ENCODE data around the gene ISYNA1. TPM values are rescaled to one million over a fixed set of nuclear protein-coding genes. Genes with fewer than 3 reads are reported as not detected.

ISYNA1 gene
- polyA plus RNA-seq, 4 donors: 99.2 to 156 (median 106) TPM

DNA sequence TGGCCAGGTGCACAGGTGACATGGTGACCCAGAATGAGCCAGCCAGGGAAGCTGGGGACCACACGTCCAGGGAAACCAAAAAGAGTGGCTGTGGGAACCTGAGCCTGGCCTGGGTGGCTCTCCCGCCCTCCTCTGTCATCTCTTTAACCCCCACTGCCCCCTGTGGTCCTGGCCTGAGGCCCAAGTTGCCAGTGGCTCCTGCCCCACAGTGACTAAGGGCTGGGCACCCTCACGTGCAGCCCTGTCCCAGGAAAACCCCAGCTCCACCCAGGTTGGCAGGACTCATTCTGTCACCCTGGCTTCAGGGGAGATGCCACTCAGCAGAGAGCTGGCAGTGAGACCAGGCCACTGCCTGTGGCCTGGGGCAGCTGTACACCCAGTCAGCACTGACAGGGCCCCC, 30.6 kb upstream of the ISYNA1 start:
- DNase-seq (ENCODE audit: low read depth in 4 of 4, low spot score in 3 of 4): no peak

DNA sequence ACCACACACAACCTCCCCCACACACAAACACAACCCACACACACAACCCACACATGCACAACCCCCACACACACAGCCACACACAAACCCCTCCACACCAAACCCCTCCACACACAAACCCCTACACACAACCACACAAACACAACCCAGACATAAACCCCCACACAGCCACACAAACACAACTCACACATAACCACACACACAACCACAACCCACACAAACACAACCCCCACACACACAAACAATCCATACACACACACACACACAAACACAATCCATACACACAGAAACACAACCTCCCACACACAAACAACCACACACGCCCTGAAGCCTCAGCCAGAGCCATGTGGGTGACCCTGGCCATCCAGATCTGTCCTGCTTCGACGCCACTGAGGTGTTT, 30.0 kb upstream of the ISYNA1 start:
- no peak for DNase-seq (ENCODE audit: low read depth in 4 of 4, low spot score in 3 of 4)

DNA sequence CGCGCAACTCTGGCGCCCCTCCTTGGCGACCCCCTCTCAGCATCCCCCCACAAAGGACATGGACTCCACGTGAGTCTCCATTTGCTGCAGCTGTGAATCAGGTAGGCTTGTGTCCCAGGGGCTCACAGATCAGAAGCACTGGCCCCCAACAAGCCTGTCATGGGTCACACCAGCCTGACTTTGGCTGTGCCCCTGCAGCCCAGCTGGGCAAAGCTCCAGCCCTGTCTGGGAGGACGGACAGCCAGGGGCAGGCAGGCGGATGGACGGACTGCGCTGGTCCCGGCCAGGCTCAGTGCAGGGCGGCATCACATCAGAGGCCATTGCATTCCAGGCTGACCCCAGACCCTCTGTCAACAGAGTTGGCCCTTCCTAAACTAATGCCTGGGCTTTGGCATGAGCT, 28.4 kb upstream of the ISYNA1 start:
- DNase-seq (ENCODE audit: low read depth in 4 of 4, low spot score in 3 of 4): no peak

DNA sequence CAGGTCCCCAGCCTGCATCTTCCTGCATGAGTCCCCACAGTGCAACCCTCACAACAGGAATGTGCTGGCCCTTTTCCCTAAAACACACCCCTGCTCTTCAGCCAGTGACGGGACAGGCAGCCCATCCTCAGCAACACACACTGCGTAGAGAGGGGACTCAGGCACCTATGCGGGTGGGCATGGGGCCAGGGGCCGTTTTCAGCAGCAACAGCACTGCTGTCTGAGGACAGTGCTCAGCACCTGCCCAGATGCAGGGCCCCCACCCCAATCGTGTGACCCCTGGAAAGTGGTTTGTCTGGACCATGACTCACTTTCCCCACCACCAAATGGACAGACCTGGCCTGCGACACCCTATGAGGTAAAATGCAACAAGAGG, 28.0 kb upstream of the ISYNA1 start:
- no peak for DNase-seq (ENCODE audit: low read depth in 4 of 4, low spot score in 3 of 4)

DNA sequence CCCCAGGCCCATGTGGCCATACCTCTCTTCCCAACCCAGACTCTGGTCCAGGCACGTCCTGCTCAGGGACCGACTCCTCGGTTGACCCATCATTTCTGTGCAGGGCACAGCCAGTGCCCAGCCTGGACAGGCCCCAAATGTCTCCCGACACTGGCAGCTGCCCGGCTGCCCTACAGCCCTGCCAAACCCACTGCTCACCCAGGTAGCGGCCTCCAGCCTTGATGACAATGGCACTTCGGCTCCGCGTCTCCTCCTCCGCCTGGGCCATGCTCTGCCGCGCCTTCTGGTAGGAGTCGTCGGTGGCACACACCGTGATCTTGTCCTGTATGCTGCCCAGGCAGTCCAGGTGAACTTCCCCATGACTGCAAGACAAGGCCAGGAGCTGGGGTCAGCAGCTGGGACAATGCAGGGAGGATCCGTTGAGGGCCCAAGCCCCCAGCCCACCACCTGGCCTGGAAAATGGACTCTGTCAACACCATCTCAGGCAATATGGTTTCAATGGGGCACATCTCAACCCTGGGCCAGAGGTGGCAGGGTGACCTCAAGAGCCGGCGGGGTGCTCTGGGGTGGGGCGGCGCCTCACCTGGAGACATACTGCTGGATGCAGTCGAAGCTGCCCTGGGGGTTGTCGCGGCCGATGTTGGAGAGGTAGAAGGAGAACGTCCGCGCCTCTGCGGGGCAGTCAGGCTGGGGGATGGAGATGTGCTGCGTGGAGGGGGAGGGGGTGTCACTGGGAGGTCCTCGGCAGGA, 27.5 kb upstream of the ISYNA1 start:
- DNase-seq (ENCODE audit: low read depth in 4 of 4, low spot score in 3 of 4): no peak

DNA sequence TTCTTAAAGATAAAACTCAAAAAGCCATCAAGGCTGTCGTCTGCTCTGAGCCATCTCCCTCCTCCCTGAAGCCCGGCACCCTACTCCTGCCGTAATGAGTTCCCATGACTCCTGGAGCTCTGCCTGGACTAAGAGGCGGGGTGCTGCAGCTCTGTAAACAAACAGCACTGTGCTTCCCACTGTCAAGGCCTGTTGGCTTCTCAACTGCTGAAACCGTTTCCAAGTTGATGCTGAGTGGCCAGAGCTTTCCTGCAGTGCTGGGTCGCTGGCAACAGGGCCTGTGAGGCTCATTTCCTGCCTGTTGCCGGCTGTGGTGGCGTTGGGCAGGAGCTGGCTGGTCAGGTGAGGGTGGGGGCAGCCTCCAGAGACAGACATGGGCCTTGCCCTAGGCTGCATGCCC, 26.7 kb upstream of the ISYNA1 start:
- no peak for DNase-seq (ENCODE audit: low read depth in 4 of 4, low spot score in 3 of 4)

DNA sequence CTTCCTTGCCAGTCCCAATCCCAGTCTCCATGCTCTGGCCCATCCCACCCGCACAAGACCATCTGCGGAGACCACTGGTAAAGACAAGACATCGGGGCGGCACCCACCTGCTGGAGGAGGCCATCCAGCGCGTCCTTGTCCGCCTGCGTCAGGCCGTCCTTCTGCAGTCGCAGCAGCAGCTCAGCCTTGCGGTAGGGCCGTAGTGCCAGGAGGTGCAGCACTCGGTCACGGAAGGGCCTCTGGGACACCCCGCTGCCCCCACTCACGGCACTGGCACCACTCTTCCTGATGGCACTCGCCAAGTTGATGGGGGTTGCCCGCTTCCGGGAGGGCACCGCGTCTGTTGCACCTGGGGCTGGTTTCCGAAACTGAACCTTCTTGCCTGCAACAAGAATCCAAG, 23.5 kb upstream of the ISYNA1 start:
- no peak for DNase-seq (ENCODE audit: low read depth in 4 of 4, low spot score in 3 of 4)

DNA sequence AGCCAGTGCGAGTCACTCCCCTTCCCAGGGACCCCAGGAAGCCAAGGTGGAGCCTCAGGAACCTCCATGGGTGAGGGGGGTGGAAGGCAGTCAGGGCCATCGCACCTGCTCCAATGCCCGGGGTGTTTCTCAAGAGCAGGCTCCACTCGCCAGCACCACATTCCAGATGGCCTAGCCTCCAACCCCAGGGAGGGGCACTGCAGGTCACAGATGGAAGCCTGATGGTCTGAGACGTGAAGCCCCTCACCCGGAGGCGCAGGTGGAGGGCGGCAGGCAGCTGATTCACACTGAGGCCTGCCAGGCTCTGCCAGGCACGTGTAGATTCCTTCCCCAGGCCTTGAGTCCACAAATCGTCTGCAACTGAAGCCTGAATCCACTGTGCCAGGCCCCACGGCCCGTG, 23.0 kb upstream of the ISYNA1 start:
- no peak for DNase-seq (ENCODE audit: low read depth in 4 of 4, low spot score in 3 of 4)

DNA sequence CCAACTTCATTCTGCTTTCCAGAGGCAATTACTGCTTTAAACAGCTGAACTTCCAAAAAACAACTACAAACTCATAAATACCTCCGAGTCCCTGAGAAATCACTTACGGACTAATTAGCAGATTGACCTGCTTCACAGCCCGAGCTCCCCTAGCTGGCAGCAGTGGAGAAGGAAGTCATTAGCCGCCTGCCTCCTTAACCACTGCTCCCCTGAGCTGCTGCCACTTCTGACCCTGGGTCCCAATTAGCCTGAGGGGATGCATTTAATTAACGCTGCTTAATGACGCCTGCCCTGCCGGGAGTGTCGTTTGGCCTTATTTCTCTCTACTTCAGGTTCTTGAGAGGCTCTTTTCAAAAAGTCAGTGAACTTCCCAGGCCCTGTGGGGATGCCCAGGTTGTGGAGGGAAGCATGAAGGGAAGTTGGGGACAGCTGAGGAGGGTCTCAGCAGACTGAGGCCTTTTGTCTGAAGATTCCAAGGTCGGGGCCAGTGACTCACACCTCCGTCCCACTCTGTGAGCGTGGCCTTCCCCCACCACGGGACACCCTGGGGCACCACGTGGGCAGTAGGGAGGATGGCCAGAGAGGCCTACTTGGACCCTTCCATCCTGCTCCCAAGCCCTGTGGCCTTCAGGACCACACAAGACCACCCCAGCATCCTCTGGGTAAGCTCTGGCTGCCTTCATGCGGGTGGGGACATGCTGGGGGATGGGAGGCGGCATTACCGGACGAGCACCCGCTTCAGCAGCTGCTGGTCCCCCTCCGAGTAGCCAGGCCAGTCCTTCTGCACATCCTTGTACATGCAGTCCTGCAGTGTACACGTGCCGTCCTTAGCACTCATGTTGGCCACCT, 19.8 kb upstream of the ISYNA1 start:
- DNase-seq (ENCODE audit: low read depth in 4 of 4, low spot score in 3 of 4): no peak

DNA sequence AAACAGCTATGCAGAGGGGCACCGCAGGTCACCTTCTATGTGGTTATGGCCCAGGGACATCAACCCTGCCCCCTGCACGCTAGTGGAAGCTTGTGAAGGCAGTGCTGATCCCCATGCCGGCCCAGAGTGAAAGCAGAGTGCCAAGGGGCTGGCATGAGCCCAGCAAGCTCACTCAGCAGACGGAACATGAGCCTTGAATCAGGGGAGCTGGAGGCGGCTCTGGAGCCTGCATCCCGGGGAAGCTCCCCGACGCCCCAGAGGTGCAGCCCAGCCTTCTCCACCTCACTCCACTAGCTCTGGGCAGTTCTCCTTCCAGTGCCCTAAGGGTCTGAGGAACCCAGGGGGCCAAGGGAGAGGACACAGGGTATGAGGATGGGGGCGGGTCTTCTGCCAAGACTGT, 19.0 kb upstream of the ISYNA1 start:
- DNase-seq (ENCODE audit: low read depth in 4 of 4, low spot score in 3 of 4): no peak

DNA sequence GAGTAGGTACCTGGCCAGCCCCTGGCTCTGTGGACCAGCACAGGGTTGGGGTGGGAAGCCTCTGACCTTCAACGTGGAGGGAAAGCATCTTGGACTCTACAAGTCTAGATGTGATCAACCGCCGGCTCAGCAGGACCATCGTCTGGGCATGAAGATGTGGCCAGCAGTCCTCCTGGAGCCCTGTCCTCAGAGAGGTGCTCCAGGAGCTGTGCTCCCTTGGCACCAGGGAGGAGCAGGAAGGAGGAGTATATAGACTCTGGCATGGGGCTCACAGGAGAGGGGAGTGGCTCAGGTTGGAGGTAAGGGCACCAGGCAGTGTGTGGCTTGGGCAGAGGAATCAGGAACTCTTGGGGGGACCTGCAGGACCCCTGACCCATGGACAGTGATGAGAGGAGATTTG, 18.3 kb upstream of the ISYNA1 start:
- no peak for DNase-seq (ENCODE audit: low read depth in 4 of 4, low spot score in 3 of 4)

DNA sequence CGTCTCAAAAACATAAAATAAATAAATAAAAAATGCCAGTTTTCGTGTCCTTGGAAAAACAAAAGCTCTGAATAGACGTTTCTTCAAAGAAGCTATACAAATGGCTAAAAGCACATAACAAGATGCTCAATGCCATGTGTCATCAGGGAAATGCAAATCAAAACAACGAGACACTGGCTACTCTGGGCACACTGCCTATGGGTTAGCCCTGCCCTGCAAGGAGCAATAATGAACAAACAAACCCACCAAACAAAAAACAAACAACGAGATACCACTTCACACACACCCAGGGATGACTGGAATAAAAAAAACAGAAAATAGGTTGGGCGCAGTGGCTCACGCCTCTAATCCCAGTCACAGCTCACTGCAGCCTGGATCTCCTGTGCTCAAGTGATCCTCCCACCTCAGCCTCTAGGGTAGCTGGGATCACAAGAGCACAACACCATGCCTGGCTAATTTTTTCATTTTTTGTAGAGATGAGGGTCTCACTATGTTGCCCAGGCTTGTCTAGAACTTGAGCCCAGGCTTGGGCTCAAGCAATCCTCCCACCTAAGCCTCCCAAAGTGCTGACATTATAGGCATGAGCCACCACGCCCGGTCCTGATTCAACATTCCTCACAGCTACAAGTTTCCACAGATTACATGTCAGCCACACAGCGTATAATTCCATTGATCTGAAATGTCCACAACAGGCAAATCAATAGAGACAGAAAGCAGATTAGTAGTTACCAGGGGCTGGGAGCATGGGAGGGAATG, 15.5 kb upstream of the ISYNA1 start:
- no peak for DNase-seq (ENCODE audit: low read depth in 4 of 4, low spot score in 3 of 4)

DNA sequence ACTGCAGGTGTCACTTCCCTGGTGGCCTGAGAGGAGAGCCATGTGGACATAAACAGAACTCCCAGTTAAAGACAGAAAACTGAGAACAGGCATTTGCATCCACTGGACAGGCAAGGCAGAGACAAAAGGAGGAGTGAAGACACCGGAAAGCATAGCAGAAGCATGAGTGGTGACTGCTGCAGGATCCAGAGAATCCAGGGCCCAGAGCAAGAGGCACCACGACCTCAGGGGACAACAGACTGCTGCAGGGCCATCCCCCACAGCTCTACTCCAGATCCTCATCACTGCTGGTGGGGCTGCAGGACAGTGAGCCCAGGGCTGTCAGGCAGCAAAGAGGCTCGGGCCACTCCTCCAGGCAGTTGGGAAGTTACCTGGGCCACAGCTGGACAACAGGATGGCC, 14.5 kb upstream of the ISYNA1 start:
- DNase-seq (ENCODE audit: low read depth in 4 of 4, low spot score in 3 of 4): no peak

DNA sequence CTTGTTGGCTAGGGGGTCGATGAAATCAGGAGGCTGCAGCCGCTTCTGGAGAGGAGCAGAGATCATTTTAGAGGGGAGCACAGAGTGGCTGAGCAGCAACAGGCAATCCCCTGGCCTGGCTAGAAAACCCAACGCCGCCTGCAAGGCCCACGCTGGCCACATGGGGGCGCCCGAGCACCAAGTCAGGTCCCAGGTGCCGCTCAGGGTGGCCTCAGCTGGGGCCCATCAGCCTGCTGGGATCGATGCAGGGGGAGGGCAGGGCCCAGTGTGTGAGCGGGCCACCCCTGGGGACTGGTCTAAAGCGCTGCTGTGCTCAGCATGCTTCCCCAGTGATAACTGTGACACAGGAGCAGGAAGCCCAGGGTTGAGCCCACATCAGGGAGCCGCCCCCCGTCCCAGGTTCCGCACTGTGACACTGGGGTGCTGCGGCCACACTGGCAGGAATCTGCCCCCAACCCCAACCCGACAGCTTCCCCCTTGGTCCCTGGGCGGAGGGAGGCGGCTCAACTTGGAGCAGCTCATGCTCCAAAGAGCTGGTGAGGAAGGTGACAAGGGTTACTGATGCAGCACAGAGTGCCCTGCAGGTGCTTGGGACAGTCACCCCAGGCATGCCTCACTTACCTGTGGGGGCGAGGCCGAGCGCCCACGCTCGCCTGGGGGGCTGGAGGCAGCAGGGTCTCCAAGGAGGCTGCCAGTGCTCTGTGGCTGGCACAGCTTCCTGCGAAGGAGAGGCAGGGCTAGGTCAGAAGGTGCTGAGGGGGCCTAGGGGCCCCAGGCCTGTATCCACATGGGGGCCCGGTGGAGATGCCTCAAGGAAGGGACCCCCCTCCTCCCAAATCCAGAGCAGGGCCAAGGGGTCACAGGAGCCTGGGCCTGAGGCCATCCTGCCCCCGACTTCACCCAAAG, 13.3 kb upstream of the ISYNA1 start:
- no peak for DNase-seq (ENCODE audit: low read depth in 4 of 4, low spot score in 3 of 4)

DNA sequence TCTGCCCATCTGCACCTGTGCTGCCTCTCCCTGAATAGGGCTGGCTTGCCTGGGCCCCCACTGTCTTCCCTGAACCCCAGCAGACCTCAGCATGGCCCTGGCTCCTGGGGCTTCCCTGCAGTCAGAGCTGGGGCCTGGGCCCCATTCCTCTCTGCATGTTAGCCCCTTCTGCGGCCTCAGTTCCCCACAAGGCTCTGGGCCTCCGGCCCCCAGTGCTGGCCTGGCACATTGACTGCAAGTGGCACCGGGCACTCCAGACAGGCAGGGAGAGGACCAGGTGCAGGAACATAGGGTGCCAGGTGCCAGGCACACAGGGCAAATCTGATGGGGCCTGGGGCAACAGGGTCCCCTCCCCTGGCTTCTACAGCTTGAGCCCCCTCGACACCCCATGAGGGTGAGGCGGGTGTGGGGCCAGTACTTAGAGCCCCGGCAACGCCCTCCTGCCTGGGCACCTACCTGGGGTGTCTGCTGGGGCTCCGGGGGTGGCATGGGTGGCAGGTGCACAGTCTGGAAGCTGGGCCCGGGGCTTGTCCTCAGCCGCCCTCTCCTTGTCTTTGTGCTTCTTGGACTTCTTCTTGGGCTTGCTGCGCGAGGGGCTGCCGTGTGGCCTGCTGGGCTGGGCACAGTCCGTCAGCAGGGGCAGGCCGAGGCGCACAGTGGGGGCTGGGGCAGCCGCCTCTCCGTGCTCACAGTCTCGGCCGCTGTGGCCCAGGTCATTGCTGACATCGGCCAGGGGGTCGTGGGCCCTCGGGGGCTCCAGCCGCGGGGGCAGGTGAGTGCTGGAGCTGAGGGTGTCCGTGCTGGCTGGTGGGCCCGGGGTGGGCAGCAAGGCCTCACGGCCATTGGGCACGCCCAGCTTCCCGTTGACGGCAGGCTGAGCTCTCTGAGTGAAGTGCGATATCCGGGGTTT, 12.3 kb upstream of the ISYNA1 start:
- DNase-seq (ENCODE audit: low read depth in 4 of 4, low spot score in 3 of 4): no peak

DNA sequence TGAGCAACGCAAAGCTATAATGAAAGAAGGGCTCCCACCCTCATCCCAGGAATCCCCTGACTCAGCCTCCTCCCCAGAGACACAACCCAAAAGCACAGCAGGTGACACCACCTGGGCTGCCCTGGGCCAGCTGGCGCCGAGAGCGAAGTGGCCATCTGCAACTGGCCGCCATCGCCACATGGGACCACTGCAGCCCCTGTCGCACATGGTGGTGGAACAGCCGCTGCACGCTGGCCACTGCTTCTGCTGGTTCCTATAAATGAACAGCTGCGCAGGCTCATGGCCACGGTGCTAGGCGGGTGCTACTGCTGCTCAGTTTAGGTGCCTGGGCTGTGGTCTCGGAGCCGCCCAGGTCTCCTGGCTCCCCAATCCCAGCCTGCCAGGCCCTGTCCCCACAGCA, 11.6 kb upstream of the ISYNA1 start:
- DNase-seq (ENCODE audit: low read depth in 4 of 4, low spot score in 3 of 4): no peak

DNA sequence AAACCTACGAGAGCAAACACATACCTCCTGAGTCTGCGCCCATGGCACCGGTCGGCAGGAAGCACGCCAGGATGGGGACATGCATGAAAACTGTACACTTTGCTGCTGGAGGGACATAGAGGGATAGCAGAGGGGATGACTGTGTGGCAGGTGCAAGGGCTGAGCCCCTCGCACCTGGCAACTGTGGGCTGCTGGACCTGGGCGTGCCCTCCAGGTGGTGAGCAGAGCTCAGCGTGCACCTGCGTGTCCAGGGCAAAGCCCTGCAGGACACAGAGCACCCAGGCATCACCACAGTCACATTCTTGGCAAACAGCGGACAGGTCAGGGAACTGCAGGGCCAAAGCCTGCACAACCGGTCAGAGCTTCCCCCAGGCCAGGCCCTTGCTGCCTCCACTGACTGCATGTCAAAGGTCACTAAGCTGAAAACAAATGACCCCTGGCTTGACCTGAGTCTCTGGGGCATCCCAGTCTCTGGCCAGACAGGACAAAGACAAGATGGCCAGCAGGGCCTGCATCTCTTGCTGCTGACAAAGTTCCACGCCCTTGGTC, 9.0 kb upstream of the ISYNA1 start:
- no peak for DNase-seq (ENCODE audit: low read depth in 4 of 4, low spot score in 3 of 4)

DNA sequence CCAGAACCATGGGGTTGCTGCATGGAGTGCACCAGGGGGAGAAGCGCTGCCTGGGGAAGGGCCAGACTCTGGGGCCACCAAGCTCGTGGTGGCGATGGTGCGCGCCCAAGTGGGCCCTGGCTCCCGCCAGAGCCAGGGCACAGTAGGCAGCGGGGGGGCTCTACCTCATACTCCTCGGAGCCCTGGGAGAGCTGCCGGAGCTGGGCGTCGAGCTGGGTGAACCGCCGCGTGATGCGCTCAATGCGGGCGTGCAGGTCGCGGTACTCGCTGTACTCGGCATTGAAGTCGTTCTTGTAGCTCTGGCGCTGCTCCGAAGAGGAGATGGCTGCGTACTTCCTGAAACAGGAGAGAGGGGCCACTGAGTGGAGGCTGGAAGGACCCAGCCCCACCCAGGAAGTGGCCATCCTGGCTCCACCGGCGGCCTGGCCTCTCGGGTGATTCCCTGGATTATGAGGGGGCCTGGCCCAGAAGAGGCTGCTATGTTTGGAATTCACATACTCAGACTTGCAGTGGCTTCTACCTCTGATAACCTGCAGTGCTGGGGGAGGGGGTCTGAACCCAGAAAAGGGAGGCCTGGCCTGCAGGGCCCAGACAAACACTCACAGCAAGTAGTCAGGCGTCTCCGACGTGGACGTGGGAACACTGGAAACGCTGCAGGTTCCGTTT, 8.3 kb upstream of the ISYNA1 start:
- DNase-seq (ENCODE audit: low read depth in 4 of 4, low spot score in 3 of 4): no peak

All from right renal pelvis (tissue), 4 donors.